ENCODE results near the gene TUBB.

DNA sequence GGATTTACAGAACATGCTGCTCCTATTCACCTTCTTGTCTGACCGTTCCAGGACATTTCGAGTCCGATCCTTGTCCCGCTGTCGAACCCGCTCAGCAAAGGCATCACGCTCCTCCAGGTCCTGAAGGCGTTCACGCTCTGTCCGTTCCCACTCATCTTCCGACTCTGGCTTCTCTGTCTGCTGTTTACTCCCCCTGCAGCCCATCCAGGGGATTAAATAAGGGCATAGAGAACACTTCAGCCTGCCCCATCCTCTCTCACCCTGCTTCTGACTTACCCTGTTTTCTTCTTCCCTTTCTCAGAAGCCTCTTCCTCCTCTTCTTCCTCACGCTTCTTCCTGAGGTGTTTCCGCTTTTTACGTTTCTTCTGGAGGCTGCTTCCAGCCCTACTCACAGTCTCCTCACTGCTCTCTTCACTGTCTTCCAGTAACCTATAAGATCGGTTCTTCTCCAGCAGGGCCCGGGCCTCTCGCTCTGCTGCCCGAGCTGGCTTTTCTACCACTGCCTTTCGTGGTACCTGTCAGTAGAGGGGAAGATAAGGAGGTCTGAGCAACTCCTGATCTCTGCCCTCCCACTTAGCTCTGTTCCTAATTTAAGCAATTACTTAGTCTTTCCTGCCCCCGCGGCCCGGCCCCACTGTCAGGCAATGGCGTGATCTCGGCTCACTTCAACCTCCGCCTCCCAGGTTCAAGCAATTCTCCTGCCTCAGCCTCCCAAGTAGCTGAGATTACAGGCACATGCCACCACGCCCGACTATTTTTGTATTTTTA lies 49.2 kb upstream of the TUBB start:
- TF ChIP-seq, protein P1, sequence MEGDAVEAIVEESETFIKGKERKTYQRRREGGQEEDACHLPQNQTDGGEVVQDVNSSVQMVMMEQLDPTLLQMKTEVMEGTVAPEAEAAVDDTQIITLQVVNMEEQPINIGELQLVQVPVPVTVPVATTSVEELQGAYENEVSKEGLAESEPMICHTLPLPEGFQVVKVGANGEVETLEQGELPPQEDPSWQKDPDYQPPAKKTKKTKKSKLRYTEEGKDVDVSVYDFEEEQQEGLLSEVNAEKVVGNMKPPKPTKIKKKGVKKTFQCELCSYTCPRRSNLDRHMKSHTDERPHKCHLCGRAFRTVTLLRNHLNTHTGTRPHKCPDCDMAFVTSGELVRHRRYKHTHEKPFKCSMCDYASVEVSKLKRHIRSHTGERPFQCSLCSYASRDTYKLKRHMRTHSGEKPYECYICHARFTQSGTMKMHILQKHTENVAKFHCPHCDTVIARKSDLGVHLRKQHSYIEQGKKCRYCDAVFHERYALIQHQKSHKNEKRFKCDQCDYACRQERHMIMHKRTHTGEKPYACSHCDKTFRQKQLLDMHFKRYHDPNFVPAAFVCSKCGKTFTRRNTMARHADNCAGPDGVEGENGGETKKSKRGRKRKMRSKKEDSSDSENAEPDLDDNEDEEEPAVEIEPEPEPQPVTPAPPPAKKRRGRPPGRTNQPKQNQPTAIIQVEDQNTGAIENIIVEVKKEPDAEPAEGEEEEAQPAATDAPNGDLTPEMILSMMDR (IDR thresholded peaks at IDR 0.05): no peak
- no peak for TF ChIP-seq POLR2A (IDR thresholded peaks at IDR 0.05)

All from right lobe of liver (tissue), 4 donors.